Measurements from ENCODE around the gene FEV.

DNA sequence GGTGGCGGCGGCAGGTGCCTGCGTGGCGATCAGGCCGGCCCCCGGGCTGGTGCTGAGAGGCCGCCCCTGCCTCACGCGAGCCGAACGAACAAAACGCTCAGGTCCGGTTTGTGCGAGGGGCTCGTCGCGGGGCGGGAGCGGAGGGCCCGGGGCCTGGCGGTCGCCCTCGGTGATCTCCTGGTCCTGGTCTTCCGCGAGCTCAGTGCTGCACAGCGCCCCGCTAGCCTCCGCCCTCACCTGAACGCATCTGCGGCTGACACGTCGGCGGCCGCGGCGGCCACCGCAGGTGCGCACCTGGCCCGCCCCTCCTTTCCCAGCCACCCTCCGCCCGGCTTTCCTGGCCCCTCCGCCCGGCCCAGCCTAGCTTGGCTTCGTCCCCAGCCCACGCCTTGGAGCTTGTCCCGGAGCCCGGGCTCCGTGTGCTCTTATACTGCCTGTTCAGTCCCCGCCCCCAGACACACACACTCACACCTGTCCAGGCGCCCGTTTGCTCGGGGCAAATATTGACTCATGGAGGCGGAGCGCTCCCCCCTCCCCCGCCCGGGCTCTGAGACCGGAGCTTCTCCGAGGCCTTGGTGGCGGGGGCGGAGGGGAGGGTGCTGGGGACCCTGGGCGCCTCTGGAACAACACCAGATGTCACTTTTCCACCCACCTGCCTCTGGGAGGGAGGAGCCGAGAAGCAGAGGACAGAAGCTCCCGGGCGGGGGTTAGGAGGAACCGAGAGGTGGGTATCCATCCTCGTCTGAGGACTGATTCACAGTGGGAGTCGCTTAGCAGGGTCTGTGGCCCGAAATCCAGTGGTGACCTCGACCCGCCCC lies 16.8 kb upstream of the FEV start:
- TF ChIP-seq POLR2A (IDR thresholded peaks at IDR 0.05) (no peak), CTCF (IDR thresholded peaks at IDR 0.05 in 8 of 11, conservative IDR thresholded peaks at IDR 0.05 in 3 of 11) (no peak)
